Panc1 (cell line): Measurements from ENCODE around the gene RPUSD4. TPM values are rescaled to one million over a fixed set of nuclear protein-coding genes. Genes with fewer than 3 reads are reported as not detected.

Experiments
- ATAC-seq: fragments of 200-7000 bp; cut with Tn5 transposase; 2 replicates; pipeline ENCODE4 v1.9.1; 2020; ENCODE audit warnings: mild to moderate bottlenecking, moderate library complexity
- BruUV-seq: library from RNA; stranded (reverse); fragments of 400-500 nt; replicated peaks from 2 replicates; lab custom pipeline; 2021; lab: Mats Ljungman, UMichigan
- CTCF ChIA-PET: fragments of 300-600 bp; sonication (Branson Sonifier 250); formaldehyde crosslinking; loops from one replicate; lab custom pipeline; 2022; ENCODE audit warnings: antibody characterized with exemption; lab: Charles Lee
- POLR2A ChIA-PET: fragments of 300-600 bp; sonication (Branson Sonifier 250); formaldehyde crosslinking; loops from one replicate; lab custom pipeline; 2022; ENCODE audit warnings: antibody characterized with exemption; lab: Charles Lee
- DNase-seq: peaks from one replicate; pipeline ENCODE4 v3.0.0-alpha.2; 2010; ENCODE audit warnings: low read depth, low spot score
- H3K27ac ChIP-seq: 2 replicates; pipeline ENCODE4 v1.5.1; 2011; ENCODE audit warnings: mild to moderate bottlenecking, low read length, inconsistent platforms
- H3K27me3 ChIP-seq: fragments of 200-500 bp; sonication (Bioruptor generic); 2 replicates; pipeline ENCODE4 v1.6.0; 2014; ENCODE audit warnings: low read length, inconsistent platforms; ENCODE audit not compliant: control insufficient read depth, insufficient read depth
- H3K36me3 ChIP-seq: fragments of 200-500 bp; sonication (Bioruptor generic); 2 replicates; pipeline ENCODE4 v1.5.1; 2014; ENCODE audit warnings: inconsistent platforms, mild to moderate bottlenecking, low read length, moderate library complexity; ENCODE audit not compliant: control insufficient read depth, insufficient read depth
- H3K4me1 ChIP-seq: 2 replicates; pipeline ENCODE4 v1.5.1; 2011; ENCODE audit warnings: inconsistent platforms, mild to moderate bottlenecking, low read length, moderate library complexity; ENCODE audit not compliant: control insufficient read depth, insufficient read depth
- H3K4me3 ChIP-seq, 2 experiments: 2 replicates each; pipeline ENCODE4 v1.5.1; 2011 to 2012; ENCODE audit warnings: low read depth in 2 of 2, low read length in 2 of 2, mild to moderate bottlenecking in 2 of 2, inconsistent platforms in 1 of 2, moderate library complexity in 1 of 2
- H3K9me3 ChIP-seq: fragments of 200-500 bp; sonication (Bioruptor generic); 2 replicates; pipeline ENCODE4 v1.5.1; 2014; ENCODE audit warnings: low read depth, mild to moderate bottlenecking, inconsistent platforms, low read length, moderate library complexity; ENCODE audit not compliant: control insufficient read depth, insufficient read depth
- CTCF ChIP-seq: fragments of 450-650 bp; IDR thresholded peaks from 2 replicates; pipeline ENCODE4 v1.5.1; 2017; ENCODE audit warnings: mild to moderate bottlenecking
- POLR2AphosphoS5 ChIP-seq: IDR thresholded peaks from 2 replicates; pipeline ENCODE4 v1.6.1; 2012; ENCODE audit warnings: mild to moderate bottlenecking, low read depth, low read length, moderate library complexity
- REST ChIP-seq, 2 experiments: IDR thresholded peaks; 2 replicates each; pipeline ENCODE4 v1.6.1; 2011 to 2012; ENCODE audit warnings: low read depth in 2 of 2, control low read depth in 1 of 2, low read length in 1 of 2, mild to moderate bottlenecking in 1 of 2, moderate library complexity in 1 of 2; ENCODE audit not compliant: insufficient read depth in 1 of 2
- SIN3A ChIP-seq: IDR thresholded peaks from 2 replicates; pipeline ENCODE4 v1.6.1; 2012; ENCODE audit warnings: low read depth, mild to moderate bottlenecking, low read length, moderate library complexity, borderline replicate concordance; ENCODE audit not compliant: insufficient read depth
- TCF7L2 ChIP-seq: IDR thresholded peaks from 2 replicates; pipeline ENCODE4 v1.6.1; 2011; ENCODE audit warnings: mild to moderate bottlenecking, low read depth, low read length, inconsistent platforms
- in situ Hi-C: cut with HindIII; loops from 2 replicates; pipeline ENCODE4 v1.10.0; 2016; ENCODE audit warnings: low sequenced_read_pairs, low pct_unique_long_range_greater_than_20kb
- intact Hi-C: fragments of 100-400 bp; cut with micrococcal nuclease; formaldehyde crosslinking; loops from one replicate; pipeline ENCODE4 v1.10.0; 2022; ENCODE audit not compliant: unreplicated experiment
- total RNA-seq: library from RNA; stranded (reverse); gene quantifications from one replicate; pipeline ENCODE4 v1.2.1, GENCODE V29; 2021; ENCODE audit not compliant: unreplicated experiment

The RPUSD4 gene
- total RNA-seq, 1 experiment from 2014 or later: 52.3 TPM

- POLR2A ChIA-PET: no interaction called here
- intact Hi-C loops: no loop called here
- BruUV-seq: no TSS peak
These were observed 56.8 kb downstream of the RPUSD4 start for GRCh38 chr11:126154691-126155090.

DNA sequence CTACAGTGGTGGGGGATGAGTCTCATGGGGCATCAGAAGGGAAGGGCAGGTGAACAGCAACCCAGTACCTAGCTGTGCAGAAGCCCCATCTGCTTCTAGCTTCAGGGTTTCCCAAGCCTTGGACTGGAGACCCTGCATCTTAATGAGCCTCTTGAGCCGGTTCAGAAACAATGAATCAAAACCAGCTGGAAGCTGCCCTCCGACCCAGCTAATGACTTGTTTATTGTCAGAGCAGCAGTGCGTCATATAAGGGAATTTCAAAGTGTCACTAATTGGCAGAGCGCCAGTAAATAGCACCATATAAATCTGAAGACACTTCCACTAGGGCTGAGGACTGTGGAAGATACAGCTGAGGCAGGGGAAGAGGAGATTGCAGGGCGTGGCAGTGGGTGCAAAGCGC, 57.5 kb downstream of the RPUSD4 start:
- ChIA-PET CTCF (no interaction called here), POLR2A (no interaction called here)
- in situ Hi-C loops: no loop called here

More at GRCh38 chr11:126154691-126155090, 56.8 kb downstream of the RPUSD4 start:
- H3K36me3 ChIP-seq: no peaks in the 10 kb centered on the region
- no peak overlapping the region for H3K27ac ChIP-seq
- peaks cover 3% of the 10 kb centered on the region; the same call in 1 of the 2 replicates for H3K27me3 ChIP-seq
- in situ Hi-C loops: no loop called here
- CTCF ChIA-PET: no interaction called here
- ATAC-seq (no peak), DNase-seq (no peak)
- H3K4me1 ChIP-seq: peaks cover 12% of the 10 kb centered on the region
- H3K4me3 ChIP-seq: no peak overlapping the region
- H3K9me3 ChIP-seq: peaks cover 5% of the 10 kb centered on the region; the same call in 1 of the 2 replicates
- no peak for TF ChIP-seq CTCF
- TF ChIP-seq TCF7L2: no peak
- TF ChIP-seq REST (IDR thresholded peaks at IDR 0.05; ENCODE audit: insufficient read depth in 1 of 2, low read depth in 2 of 2, low read length in 1 of 2): no peak
- TF ChIP-seq SIN3A: no peak
- TF ChIP-seq POLR2AphosphoS5: no peak

More for the DNA sequence above, 57.5 kb downstream of the RPUSD4 start:
- BruUV-seq: no TSS peak
- H3K27ac ChIP-seq: no peak overlapping the region
- intact Hi-C loops: no loop called here
- H3K4me1 ChIP-seq: peaks cover 12% of the 10 kb centered on the region
- ATAC-seq (no peak), DNase-seq (no peak)
- peaks cover 3% of the 10 kb centered on the region; the same call in 1 of the 2 replicates for H3K27me3 ChIP-seq
- peaks cover 5% of the 10 kb centered on the region; the same call in 1 of the 2 replicates for H3K9me3 ChIP-seq
- TF ChIP-seq TCF7L2 (no peak), CTCF (no peak)
- H3K36me3 ChIP-seq: no peaks in the 10 kb centered on the region
- no peak overlapping the region for H3K4me3 ChIP-seq
